Coronary artery (tissue), 2 donors: Measurements from ENCODE around the gene ABHD4.
"Not testable (repeated sequence)": the region's sequence is repeated elsewhere in the genome, so short reads cannot be mapped to it uniquely, and the experiment has no call there.

Experiments
- DNase-seq: peaks from one replicate; pipeline ENCODE4 v3.0.0-alpha.2; 2017; ENCODE audit warnings: low spot score
- H3K27ac ChIP-seq, 2 donors: fragments of 200-600 bp; sonication (generic); one replicate each; pipeline ENCODE4 v1.5.1; 2016 to 2019
- H3K4me3 ChIP-seq: fragments of 200-600 bp; sonication (generic); 2 replicates; pipeline ENCODE4 v1.5.1; 2016; ENCODE audit warnings: mild to moderate bottlenecking, moderate library complexity
- TF ChIP-seq, protein P1 (sequence below): fragments of 200-600 bp; sonication (generic); IDR thresholded peaks from one replicate; pipeline ENCODE4 v1.5.1; 2019; ENCODE audit warnings: antibody characterized with exemption

The ABHD4 gene

GRCh38 chr14:22627506-22628263, 29.6 kb downstream of the ABHD4 start:
- DNase-seq = no peak
- no peak overlapping the region for H3K4me3 ChIP-seq
- no peak overlapping the region for H3K27ac ChIP-seq
- TF ChIP-seq, protein P1, sequence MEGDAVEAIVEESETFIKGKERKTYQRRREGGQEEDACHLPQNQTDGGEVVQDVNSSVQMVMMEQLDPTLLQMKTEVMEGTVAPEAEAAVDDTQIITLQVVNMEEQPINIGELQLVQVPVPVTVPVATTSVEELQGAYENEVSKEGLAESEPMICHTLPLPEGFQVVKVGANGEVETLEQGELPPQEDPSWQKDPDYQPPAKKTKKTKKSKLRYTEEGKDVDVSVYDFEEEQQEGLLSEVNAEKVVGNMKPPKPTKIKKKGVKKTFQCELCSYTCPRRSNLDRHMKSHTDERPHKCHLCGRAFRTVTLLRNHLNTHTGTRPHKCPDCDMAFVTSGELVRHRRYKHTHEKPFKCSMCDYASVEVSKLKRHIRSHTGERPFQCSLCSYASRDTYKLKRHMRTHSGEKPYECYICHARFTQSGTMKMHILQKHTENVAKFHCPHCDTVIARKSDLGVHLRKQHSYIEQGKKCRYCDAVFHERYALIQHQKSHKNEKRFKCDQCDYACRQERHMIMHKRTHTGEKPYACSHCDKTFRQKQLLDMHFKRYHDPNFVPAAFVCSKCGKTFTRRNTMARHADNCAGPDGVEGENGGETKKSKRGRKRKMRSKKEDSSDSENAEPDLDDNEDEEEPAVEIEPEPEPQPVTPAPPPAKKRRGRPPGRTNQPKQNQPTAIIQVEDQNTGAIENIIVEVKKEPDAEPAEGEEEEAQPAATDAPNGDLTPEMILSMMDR = no peak

DNA sequence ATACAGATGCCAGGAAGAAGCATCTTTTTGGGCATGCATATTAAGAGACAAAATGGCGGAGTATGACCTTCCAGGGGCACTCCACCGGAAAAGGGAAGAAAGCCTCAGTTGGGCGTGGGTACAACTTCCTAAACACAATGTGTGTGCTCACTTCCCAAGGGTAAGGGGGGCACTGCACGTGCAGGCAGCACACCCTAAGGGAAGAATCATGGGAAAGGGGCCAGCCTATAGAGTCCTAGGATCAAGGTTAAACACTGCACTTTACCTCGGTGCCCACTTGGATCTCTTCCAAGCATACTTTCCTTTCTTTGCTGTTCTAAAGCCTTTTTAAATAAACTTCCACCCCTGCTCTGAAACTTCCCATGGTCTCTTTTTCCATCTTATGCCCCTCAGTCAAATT, 31.3 kb downstream of the ABHD4 start:
- Histone ChIP-seq H3K27ac (no peak overlapping the region), H3K4me3 (no peak overlapping the region)
- TF ChIP-seq, protein P1 = no peak
- DNase-seq = no peak

DNA sequence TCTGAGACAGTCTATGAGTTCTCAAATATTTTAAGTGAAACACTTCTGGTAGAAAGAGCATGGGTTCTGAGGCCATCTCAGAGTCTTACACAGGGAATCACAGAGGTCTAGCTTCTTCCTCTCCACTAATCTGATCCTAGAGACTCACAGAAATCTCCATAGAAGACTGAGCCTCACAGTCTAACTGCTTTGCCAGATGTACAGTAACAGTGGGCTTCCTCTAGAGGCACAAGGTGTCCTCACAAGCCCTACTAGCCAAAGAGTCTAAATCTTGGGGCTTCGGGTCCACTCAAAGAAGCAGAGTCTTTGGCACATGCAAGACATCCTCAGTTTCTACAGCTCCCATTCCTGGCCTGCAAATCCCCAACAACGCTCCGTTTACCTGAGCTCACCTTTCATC, 32.0 kb downstream of the ABHD4 start:
- Histone ChIP-seq H3K27ac (no peak overlapping the region), H3K4me3 (no peak overlapping the region)
- DNase-seq = no peak
- TF ChIP-seq, protein P1 = no peak

- DNase-seq = no peak
- H3K27ac ChIP-seq = no peak overlapping the region
Measured at GRCh38 chr14:22630486-22630885, 32.4 kb downstream of the ABHD4 start.

GRCh38 chr14:22634233-22634900, 36.3 kb downstream of the ABHD4 start:
- Histone ChIP-seq H3K4me3 (no peak overlapping the region), H3K27ac (no peak overlapping the region)
- TF ChIP-seq, protein P1 = no peak
- DNase-seq = no peak

More at GRCh38 chr14:22630486-22630885, 32.4 kb downstream of the ABHD4 start:
- no peak overlapping the region for H3K4me3 ChIP-seq
- TF ChIP-seq, protein P1 = no peak

DNA sequence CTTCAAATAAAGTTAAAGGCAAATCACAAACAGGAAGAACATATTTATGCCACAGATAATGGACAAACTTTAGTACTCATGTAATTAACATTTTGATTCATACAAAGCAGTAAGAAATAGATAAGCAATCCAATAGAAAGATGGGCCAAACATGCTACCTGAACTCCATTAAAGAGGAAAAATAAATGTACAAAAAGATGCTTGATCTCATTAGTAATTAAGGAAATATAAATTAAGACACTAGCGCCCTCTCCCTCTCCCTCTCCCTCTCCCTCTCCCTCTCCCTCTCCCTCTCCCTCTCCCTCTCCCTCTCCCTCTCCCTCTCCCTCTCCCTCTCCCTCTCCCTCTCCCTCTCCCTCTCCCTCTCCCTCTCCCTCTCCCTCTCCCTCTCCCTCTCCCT, 37.9 kb downstream of the ABHD4 start:
- not testable (repeated sequence) for DNase-seq, H3K4me3 ChIP-seq, H3K27ac ChIP-seq

GRCh38 chr14:22640192-22640591, 42.1 kb downstream of the ABHD4 start:
- TF ChIP-seq, protein P1 = no peak
- DNase-seq = no peak

More at GRCh38 chr14:22640192-22640591, 42.1 kb downstream of the ABHD4 start:
- Histone ChIP-seq H3K27ac (no peak overlapping the region), H3K4me3 (no peak overlapping the region)
